Measurements from ENCODE around the gene RUNX1. TPM values are rescaled to one million over a fixed set of nuclear protein-coding genes. Genes with fewer than 3 reads are reported as not detected.
A peak's percentile ranks its signal among the peaks of the same experiment; 100 is the strongest.

RUNX1 gene
- total and polyA plus RNA-seq, 2 of the 13 experiments (the other 11 are each of a cell fraction or from before 2014, with no cell fraction given): 5.4 to 6.4 TPM

- TF ChIP-seq ARNT2 (CRISPR knock-in tag; IDR thresholded peaks at IDR 0.05; ENCODE audit: low read depth) (no peak), ZHX1 (CRISPR knock-in tag; IDR thresholded peaks at IDR 0.05; ENCODE audit: low read depth) (0 out of 2 replicates have a peak, but pooled peaks have one; percentile 32), ZNF780A (CRISPR knock-in tag; IDR thresholded peaks at IDR 0.05) (no peak), ZSCAN31 (CRISPR knock-in tag; IDR thresholded peaks at IDR 0.05; ENCODE audit: low read depth) (no peak), RBFOX2 (IDR thresholded peaks at IDR 0.05; ENCODE audit: low read depth, low read length) (peak; percentile 79), ZGPAT (CRISPR knock-in tag; IDR thresholded peaks at IDR 0.05) (no peak), ZNF777 (CRISPR knock-in tag; IDR thresholded peaks at IDR 0.05) (peak; percentile 35; the same call in 1 of the 2 replicates), TAF15 (IDR thresholded peaks at IDR 0.05; ENCODE audit: low read depth, low read length, poor library complexity, severe bottlenecking) (no peak), MAX (IDR thresholded peaks at IDR 0.05) (peak; percentile 34; the same call in 1 of the 2 replicates), ELF4 (CRISPR knock-in tag; IDR thresholded peaks at IDR 0.05; ENCODE audit: borderline replicate concordance) (no peak), HMGA1 (CRISPR knock-in tag; conservative IDR thresholded peaks at IDR 0.05) (no peak), AKNA (CRISPR knock-in tag; IDR thresholded peaks at IDR 0.05; ENCODE audit: borderline replicate concordance) (no peak), KDM2A (CRISPR knock-in tag; IDR thresholded peaks at IDR 0.05; ENCODE audit: borderline replicate concordance, low read depth) (peak; percentile 67; the same call in 1 of the 2 replicates), CEBPZ (IDR thresholded peaks at IDR 0.05; ENCODE audit: low read length) (no peak)
Observed at GRCh38 chr21:34886240-34887104, 162.6 kb downstream of the RUNX1 start (continued).

Data from HepG2 (cell line).